CD1c-positive myeloid dendritic cell (primary cell): ENCODE measurements around the gene NUF2.
"Not testable (repeated sequence)": the region's sequence is repeated elsewhere in the genome, so short reads cannot be mapped to it uniquely, and the experiment has no call there.

Experiments used
- DNase-seq: peaks from one replicate; pipeline ENCODE4 v3.0.0-alpha.2; 2016; ENCODE audit errors: extremely low spot score

The NUF2 gene

GRCh38 chr1:163335216-163335615, 13.5 kb downstream of the NUF2 start:
- DNase-seq = no peak

- no peak for DNase-seq
Observed at GRCh38 chr1:163337631-163338030, 15.9 kb downstream of the NUF2 start.

- no peak for DNase-seq
Observed at GRCh38 chr1:163346326-163346870, 24.6 kb downstream of the NUF2 start.

- DNase-seq = no peak
Observed at GRCh38 chr1:163347106-163347505, 25.4 kb downstream of the NUF2 start.

GRCh38 chr1:163351912-163352311, 30.2 kb downstream of the NUF2 start:
- no peak for DNase-seq

GRCh38 chr1:163357378-163357777, 35.6 kb downstream of the NUF2 start:
- DNase-seq = no peak

GRCh38 chr1:163358172-163358571, 36.4 kb downstream of the NUF2 start:
- not testable (repeated sequence) for DNase-seq

GRCh38 chr1:163361123-163361934, 39.6 kb downstream of the NUF2 start:
- no peak for DNase-seq

GRCh38 chr1:163365186-163365585, 43.4 kb downstream of the NUF2 start:
- DNase-seq = no peak

GRCh38 chr1:163366555-163366954, 44.8 kb downstream of the NUF2 start:
- no peak for DNase-seq

GRCh38 chr1:163367721-163368120, 46.0 kb downstream of the NUF2 start:
- no peak for DNase-seq

- no peak for DNase-seq
Observed at GRCh38 chr1:163372576-163372975, 50.8 kb downstream of the NUF2 start.

- no peak for DNase-seq
Observed at GRCh38 chr1:163378554-163378953, 56.8 kb downstream of the NUF2 start.

GRCh38 chr1:163379801-163380200, 58.0 kb downstream of the NUF2 start:
- no peak for DNase-seq

- no peak for DNase-seq
Observed at GRCh38 chr1:163381487-163382184, 59.9 kb downstream of the NUF2 start.

- DNase-seq = no peak
Observed at GRCh38 chr1:163382395-163382794, 60.6 kb downstream of the NUF2 start.

GRCh38 chr1:163387146-163387545, 65.4 kb downstream of the NUF2 start:
- DNase-seq = no peak

GRCh38 chr1:163388970-163389369, 67.2 kb downstream of the NUF2 start:
- DNase-seq = no peak

GRCh38 chr1:163395790-163396189, 74.0 kb downstream of the NUF2 start:
- DNase-seq = no peak

- DNase-seq = no peak
Observed at GRCh38 chr1:163397451-163398200, 75.9 kb downstream of the NUF2 start.

GRCh38 chr1:163399001-163399400, 77.2 kb downstream of the NUF2 start:
- no peak for DNase-seq

- no peak for DNase-seq
Observed at GRCh38 chr1:163399976-163400601, 78.3 kb downstream of the NUF2 start.
